GM21528 (cell line): ENCODE results near the gene CIT.

Experiments
- ATAC-seq: cut with Tn5 transposase; IDR thresholded peaks from one replicate; pipeline ENCODE4 v1.9.1; 2021; ENCODE audit warnings: mild to moderate bottlenecking, moderate library complexity; ENCODE audit not compliant: unreplicated experiment, low FRiP score

CIT gene

GRCh38 chr12:119864591-119864990 is 12.5 kb downstream of the CIT start:
- ATAC-seq = no peak

- ATAC-seq = no peak
Measured at GRCh38 chr12:119859241-119859640, 17.9 kb downstream of the CIT start.

GRCh38 chr12:119857041-119857591 is 20.0 kb downstream of the CIT start:
- ATAC-seq = no peak

GRCh38 chr12:119850330-119850729 is 26.8 kb downstream of the CIT start:
- ATAC-seq = no peak

- ATAC-seq = no peak
Measured at GRCh38 chr12:119843100-119843499, 34.0 kb downstream of the CIT start.

GRCh38 chr12:119842380-119842779 is 34.7 kb downstream of the CIT start:
- no peak for ATAC-seq

GRCh38 chr12:119841433-119842210 is 35.5 kb downstream of the CIT start:
- ATAC-seq = no peak

GRCh38 chr12:119840582-119840981 is 36.5 kb downstream of the CIT start:
- ATAC-seq = no peak

- no peak for ATAC-seq
Measured at GRCh38 chr12:119840168-119840567, 37.0 kb downstream of the CIT start.

- ATAC-seq = no peak
Measured at GRCh38 chr12:119838826-119839600, 38.1 kb downstream of the CIT start.

GRCh38 chr12:119836781-119837180 is 40.3 kb downstream of the CIT start:
- no peak for ATAC-seq

GRCh38 chr12:119835068-119835467 is 42.1 kb downstream of the CIT start:
- ATAC-seq = no peak

- no peak for ATAC-seq
Measured at GRCh38 chr12:119829439-119829838, 47.7 kb downstream of the CIT start.

GRCh38 chr12:119828300-119828699 is 48.8 kb downstream of the CIT start:
- no peak for ATAC-seq

GRCh38 chr12:119827760-119828159 is 49.4 kb downstream of the CIT start:
- no peak for ATAC-seq

GRCh38 chr12:119826661-119827445 is 50.3 kb downstream of the CIT start:
- no peak for ATAC-seq

- no peak for ATAC-seq
Measured at GRCh38 chr12:119825262-119825661, 51.9 kb downstream of the CIT start.

GRCh38 chr12:119822046-119822445 is 55.1 kb downstream of the CIT start:
- no peak for ATAC-seq

- no peak for ATAC-seq
Measured at GRCh38 chr12:119819322-119819721, 57.8 kb downstream of the CIT start.

GRCh38 chr12:119817546-119818343 is 59.4 kb downstream of the CIT start:
- no peak for ATAC-seq
